Activated CD4-positive, alpha-beta T cell treated with anti-CD3 and anti-CD28 coated beads for 48 hours (primary cell): Measurements from ENCODE around the gene SNHG17.
"Not testable (repeated sequence)": the region's sequence is repeated elsewhere in the genome, so short reads cannot be mapped to it uniquely, and the experiment has no call there.

Source experiments
- DNase-seq: peaks from one replicate; pipeline ENCODE4 v3.0.0-alpha.2; 2020

The SNHG17 gene

DNA sequence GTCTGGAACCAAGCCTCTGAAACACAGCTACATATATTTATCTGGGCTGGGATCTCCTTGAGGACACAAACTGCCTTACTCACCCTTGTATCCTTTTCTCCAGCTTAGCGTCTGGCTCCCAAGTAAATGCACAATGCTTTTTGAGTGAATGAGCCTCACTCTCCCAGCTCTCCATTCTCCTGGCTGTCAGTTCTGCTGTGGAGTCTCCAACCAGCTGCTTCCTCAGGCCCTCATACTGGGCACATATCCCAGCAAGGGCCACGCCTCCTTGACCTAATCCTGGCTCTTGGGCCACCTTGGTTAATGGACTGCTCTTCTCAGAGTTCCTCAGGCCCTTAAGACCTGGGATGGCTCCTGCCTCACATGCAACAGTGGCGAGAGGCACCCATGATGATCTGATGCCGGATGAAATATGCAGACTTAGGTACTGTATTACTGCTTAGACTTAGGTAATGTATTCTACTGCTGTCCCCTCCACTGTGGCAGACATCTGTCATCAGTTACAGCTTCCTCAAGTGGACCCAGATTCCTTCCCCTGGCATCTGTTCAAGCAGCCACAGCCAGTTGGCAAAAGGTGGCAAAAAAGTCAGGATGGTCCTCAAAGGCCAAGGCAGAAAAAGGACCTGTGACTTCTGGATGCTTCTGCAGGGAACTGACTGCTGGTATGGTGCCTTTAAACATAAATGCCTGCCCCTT is 16.5 kb downstream of the SNHG17 start:
- no peak for DNase-seq

DNA sequence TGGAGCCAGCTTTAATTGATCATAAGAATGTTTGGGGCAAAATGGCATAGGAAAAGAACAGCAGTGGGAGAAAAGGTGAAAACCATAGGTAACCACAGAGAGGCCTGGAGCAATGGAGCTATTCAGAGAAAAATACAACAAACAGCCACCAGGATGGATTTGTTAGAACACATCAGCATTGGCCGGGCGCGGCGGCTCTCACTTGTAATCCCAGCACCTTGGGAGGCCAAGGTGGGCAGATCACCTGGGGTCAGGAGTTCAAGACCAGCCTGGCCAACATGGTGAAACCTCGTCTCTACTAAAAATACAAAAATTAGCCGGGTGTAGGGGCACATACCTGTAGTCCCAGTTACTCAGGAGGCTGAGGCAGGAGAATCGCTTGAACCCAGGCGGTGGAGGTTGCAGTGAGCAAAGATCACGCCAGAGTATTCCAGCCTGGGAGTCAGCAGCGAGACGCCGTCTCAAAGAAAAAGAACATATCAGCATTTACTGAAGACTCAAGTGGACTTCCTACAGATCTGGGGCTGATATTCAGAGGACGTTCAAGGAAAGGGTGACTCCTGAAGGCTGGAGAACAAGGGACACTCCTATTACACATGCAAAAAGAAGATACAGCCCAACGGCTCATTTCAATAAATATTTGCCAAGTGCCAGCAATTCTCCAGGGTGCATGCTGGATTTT is 20.2 kb downstream of the SNHG17 start:
- no peak for DNase-seq

DNA sequence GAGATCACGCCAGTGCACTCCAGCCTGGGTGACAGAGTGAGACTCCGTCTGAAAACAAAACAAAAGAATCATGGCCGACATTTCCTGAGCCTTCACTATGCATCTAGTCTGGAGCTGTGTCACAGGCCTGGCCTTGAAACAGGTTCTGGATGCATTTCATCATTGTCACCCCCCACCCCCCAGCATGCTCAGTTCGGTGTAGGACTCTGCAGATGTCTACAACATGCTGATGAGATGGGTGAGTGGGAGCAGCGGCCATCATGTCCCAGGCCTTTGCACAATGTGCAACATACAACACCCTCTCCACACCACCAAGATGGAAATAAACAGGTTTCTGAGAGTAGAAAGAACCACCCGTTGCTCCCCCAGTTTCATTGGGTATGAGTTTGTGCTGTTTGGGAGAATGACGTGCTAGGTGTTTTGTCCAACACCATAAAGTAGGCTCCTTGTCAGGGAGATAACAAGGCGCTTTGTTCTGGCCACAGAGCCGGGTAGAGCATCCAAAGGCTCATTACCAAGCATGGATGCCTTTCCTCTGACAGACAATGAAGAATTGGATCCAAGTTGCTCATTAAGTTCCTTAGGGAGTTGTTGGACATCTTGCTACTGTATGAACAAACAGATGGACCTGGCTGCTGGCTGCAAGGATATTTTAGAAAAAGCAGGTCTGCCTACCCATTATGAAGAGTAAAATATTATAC is 22.1 kb downstream of the SNHG17 start:
- DNase-seq = no peak

DNA sequence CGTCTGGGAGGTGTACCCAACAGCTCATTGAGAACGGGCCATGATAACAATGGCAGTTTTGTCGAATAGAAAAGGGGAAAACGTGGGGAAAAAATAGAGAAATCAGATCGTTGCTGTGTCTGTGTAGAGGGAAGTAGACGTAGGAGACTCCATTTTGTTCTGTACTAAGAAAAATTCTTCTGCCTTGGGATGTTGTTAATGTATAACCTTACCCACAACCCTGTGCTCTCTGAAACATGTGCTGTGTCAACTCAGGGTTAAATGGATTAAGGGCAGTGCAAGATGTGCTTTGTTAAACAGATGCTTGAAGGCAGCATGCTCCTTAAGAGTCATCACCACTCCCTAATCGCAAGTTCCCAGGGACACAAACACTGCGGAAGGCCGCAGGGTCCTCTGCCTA is 27.3 kb downstream of the SNHG17 start:
- not testable (repeated sequence) for DNase-seq

DNA sequence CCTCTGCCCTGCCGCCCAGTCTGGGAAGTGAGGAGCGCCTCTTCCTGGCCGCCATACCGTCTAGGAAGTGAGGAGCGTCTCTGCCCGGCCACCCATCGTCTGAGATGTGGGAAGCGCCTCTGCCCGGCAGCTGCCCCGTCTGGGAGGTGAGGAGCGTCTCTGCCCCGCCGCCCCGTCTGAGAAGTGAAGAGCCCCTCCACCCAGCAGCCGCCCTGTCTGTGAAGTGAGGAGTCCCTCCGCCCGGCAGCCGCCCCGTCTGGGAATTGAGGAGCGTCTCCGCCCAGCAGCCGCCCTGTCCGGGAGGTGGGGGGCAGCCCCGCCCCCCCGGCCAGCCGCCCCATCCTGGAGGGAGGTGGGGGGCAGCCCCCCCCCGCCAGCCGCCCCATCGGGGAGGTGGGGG is 27.8 kb downstream of the SNHG17 start:
- no peak for DNase-seq

DNA sequence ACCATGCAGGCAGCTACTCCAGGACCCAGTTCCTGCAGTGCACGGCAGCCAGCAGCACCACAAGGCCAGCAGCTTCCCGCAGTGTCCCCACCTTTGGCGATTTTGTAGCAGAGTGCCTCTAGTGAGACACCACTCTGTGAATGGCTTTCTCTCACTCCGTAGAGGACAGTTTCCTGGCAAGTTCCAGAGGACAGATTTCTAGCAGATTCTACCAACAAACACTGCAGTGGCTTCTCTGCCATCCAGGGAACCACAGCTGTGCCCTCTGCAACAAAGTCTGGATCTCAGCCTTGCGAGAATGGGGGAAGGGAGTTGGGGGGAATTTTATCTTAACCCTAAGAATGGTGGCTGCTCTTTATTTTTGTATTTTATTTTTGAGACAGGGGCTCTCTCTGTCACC is 28.7 kb downstream of the SNHG17 start:
- DNase-seq = no peak

DNA sequence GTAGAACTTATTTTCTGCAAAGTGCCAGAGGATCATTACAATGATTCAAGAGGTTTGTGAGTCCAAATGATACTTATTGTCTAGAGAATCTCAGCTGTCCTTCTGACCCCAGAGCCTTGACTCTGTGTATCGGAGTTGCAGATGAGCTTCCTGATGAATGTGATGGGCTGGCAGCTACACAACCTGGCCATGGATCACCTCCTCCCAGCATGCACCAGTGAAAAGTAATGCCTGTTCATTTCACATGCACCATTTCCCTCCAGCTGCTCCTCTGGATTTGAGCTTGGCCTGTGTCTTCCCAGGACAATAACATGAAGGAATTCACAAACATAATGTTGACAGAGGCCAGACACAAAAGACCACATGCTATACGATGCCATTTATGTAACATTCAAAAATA is 30.0 kb downstream of the SNHG17 start:
- no peak for DNase-seq

DNA sequence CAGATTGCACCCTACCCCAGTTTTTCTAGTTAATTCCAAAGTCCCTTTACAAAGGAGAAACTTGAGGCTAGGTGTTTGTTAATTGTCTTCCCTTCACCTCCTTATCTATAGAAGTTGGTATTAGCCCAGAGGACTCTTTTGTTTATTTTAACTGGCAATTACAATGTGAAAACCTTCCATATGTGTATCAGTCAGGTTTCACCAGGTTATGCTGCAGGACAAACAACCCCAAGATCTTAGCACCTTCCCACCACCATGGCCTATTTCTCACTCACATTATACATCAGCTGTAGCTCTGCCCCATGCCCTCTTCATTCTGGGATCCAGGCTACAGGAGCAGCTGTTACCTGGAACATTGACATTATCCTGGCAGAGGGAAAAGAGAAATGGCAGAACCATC is 31.1 kb downstream of the SNHG17 start:
- no peak for DNase-seq

DNA sequence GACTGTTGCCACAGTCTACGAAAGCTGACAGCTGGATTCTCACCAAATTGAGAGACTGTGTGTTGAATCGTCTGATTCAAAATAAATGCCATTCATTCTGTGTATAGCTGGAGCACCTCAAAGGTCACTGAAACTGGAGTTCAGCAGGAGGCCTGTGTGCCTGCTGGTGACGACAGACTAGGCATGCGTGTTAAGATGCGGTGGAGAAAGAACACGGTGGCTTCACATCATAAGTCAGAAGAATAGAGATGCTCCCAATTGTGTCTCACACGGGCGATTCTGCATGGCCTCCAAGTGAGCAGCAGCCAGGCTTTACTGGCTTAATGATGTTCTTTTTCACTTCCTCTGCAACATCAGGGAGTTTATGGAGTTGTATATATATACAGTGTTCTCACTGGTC is 32.3 kb downstream of the SNHG17 start:
- DNase-seq = no peak

DNA sequence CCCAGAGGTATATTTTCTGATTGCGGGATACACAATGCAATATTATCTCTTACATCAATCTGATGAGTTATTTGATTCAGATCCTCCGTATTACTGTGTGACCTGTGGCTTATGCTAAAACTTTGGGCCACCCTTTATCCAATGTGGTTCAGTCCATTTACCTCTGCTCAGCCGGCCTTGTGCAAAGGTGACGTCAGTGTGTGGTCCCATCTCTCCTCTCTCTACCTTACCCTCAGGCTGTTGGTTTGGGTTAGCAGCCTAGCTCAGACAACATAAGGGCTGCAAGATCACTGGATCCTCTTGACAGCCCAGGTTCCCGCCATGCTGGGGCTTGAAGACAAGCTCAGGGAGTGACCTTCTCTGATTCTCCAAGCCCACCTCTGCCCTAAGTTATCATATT is 33.0 kb downstream of the SNHG17 start:
- DNase-seq = no peak

DNA sequence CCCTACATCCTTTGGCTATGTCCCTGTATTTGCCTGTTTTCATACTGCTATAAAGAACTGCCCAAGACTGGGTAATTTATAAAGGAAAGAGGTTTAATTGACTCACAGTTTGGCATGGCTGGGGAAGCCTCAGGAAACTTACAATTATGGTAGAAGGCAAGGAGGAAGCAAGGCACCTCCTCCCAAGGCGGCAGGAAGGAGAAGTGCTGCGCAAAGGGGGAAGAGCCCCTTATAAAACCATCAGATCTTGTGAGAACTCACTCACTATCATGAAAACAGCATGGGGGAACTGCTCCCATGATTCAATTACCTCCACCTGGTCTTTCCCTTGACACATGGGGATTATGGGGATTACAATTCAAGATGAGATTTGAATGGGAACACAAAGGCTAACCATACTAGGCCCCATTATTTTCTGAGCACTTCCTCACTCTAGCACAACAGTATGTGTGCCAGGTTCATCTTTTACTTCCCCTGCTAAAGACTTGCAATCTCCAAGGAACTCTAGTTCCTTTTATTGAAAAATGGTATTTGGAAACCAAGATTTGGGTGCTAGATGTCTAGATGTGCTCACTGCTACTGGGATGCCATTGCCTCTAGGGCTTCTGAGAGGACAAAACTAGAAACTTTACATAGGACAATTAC is 39.3 kb downstream of the SNHG17 start:
- not testable (repeated sequence) for DNase-seq

DNA sequence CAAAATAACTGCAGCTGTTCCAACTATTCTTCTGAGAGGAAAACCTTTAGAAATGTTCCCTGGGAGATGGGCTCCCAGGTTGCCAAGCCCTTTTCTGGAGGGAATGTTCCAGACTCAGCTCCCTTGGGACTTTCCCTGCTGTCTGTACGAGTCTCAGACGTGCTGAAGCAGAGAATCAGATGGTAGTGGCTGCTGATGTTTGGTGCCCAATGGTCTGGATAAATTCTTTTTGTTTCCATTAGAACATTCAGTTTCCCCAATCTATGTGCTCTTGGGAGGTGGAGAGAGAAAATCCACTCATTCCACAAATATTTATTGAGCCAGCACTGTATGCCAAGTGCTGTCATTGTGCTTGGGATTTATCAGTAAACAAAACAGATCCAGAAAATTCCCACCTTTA is 40.0 kb downstream of the SNHG17 start:
- DNase-seq = no peak

DNA sequence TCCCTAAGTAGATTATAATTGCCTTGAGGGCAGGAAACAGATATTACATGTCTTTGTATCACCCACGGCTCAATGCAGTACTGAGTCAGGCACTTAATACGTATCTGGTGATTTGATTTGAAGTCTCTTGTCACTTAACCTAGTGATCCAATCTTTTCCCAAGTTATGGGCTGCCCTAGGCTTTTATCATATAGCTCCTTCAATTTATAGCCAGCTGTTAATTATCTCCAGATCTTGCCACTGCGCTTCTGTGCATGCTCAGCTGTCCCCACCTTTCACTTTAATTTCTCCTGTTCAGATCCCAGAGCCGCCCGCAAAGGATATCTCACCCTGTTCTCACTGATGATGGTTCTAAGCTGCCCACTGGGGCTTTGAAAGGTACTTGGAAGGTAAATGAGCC is 41.9 kb downstream of the SNHG17 start:
- DNase-seq = no peak

DNA sequence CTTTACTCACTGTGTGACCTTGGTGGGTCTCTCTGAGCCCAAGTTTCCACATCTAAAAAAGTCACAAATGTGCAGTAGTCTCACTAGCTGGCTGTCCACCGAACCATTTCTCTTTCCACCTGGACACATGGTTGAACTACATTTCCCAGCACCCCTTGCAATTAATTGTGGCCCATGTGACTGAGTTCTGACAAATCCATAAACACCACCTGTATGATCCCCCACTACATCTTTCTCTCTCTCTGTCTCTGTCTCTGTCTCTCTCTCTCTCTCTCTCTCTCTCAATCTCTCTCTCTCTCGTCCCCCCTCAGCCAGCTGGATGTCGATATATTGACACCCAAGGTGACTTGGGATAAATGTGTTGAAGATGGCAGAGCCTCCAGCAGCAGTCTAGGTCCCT is 42.8 kb downstream of the SNHG17 start:
- DNase-seq = no peak

DNA sequence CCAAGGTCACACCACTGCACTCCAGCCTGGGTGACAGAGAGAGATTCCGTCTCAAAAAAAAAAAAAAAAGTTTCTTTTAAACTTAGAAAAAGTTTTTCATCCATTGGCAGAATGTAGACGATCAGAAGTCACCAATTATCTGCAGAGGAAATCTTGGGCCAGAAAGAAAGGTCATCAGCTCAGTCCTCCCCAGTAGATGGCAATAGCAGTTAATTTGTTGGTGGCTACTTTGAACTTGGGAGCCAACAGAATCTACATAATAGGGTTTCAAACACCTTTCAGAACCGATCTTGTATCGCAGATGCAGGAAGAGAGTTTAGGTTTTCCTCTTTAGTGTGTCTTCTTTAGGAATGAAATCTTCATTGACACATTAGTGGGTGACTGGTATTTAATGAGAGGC is 47.2 kb downstream of the SNHG17 start:
- no peak for DNase-seq

DNA sequence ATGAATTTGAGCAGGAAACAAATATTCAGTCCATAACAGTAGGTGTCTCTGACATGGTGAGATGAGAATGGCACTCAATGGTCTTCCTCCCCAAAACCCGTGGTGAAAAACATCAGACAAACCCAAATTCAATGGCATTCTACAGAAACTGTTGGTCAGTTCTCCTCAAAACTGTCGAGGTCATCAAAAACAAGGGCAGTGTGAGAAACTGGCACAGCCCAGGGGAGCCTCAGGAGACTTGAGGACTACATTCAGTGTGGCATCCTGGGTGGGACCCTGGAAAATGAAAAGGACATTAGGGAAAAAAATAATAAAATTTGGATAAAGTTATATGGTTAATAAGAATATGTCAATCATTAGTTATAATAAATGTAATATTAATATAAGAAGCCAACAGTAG is 48.3 kb downstream of the SNHG17 start:
- DNase-seq = no peak

DNA sequence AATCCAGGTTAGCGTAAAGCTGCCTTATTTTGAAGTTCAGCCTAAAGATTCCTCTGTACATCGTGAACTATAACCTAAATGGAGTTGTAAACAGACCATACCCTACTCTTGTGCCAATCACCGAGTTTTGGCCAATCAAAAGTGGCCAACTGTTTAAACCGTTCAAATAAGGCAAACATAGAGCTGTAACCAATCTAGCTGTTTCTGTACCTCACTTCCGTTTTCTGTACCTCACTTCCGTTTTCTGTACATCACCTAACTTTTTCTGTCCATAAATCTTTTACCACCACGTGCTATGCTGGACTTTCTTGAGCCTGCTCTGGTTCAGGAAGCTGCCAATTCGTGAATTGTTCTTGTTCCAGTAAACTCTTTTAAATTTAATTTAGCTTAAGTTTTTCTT is 49.1 kb downstream of the SNHG17 start:
- DNase-seq = no peak

DNA sequence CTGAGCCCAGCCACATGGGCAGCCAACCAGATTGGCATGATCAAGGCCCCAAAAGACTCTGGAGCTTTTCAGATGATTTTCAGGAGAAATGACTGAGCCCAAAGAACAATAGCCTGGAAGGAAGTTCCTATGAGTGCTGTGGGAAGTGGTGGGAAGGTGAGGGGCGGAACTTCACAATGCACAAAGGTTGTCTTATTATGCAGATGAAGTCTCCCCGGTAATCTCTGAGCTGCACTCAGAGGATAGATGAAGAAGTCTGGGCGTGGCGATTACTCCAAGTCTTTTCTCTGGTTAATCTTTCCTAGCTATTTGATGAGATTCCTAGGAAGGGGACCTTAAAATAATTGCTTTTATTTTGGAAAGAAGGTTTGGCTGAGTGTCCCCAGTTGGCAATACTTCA is 52.0 kb downstream of the SNHG17 start:
- no peak for DNase-seq

DNA sequence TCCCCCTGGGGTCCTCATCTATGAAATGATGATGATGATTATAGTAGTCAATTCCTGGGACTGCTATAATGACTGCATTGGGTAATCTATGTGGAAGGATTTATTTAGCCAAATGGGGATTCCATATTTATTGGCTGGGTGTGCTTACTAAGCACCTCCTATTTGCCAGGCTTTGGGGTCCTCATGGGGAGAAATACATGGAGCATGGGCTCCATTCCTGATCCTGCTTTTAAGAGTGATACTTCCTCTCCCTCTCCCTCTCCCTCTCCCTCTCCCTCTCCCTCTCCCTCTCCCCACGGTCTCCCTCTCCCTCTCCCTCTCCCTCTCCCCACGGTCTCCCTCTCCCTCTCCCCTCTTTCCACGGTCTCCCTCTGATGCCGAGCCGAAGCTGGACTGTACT is 57.3 kb downstream of the SNHG17 start:
- not testable (repeated sequence) for DNase-seq

DNA sequence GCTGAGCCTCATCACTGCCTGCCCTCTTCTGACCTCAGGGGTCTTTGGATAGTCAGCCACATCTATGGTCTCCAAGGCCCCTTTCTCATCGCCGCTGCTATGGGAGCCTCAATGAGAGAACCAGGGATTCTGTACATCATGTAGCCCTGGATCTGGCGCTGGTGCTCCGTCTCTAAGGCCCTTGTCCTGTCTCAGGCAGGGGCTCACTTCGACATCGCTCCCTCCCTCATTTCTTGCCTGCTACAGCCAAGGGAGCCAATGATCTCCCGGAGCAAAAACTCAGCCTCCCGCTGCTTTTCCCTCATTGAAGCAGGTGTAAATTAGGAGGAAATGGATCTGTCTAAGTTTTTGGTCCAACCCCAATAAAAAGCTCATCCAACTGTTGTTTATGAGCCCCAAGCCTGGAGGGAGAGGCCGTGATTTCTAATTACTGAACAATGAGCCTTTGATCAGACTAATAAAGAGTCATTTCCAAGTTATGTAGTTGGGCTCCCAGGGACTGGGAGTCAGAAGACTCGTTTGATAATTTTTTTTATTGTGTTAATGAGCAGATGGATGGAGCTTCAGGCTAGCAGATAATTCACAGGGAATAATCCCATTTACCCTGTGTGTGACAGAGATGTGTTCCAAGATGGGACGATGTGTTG is 58.0 kb downstream of the SNHG17 start:
- no peak for DNase-seq

DNA sequence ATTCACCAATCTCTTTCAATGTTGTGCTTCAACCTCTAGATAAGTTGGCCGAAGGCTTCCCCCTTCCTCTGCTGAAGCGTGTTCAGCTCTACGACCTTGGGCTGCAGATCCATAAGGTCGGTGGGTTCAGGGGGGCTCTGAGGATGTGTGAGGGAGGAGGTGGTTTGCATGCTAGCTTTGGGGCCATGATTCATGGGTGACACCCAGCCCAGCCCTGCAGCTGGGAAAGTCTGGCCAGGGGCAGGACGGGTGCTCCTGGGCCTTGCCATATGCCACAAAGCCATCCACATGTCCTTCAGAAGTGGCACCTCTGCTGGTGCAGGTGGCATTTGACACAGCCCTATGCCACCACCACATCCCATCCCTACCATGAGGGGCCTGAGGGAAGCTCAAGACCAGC is 61.2 kb downstream of the SNHG17 start:
- DNase-seq = no peak

DNA sequence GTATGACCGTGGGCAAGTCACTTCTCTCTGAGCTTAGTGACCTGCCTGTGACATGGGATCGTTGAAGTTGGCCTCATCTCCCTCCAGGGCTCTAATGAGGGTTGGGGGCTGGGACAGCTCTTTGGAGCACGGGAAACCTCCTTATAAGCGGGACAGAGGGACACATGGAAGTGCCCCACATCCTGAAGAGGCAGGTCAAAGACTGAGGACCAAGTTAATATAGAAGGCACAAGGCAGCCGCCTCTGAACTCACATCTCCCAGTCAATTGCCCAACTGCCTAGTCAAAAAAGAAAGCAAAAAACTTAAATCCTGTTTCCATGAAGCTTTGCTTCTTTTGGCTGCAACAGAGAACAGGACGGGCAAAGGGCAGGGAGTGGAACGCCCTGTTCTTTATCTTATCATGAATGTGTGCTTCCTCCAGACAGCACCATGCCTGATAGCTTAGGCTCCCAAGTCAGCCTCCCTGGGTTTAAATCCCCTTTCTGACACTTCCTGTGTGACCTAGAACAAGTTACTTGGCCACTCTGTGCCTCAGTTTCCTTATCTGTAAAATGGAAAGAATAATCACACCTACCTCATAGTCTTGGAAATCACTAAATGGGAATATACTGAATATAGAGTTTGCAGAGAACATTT is 61.8 kb downstream of the SNHG17 start:
- no peak for DNase-seq

DNA sequence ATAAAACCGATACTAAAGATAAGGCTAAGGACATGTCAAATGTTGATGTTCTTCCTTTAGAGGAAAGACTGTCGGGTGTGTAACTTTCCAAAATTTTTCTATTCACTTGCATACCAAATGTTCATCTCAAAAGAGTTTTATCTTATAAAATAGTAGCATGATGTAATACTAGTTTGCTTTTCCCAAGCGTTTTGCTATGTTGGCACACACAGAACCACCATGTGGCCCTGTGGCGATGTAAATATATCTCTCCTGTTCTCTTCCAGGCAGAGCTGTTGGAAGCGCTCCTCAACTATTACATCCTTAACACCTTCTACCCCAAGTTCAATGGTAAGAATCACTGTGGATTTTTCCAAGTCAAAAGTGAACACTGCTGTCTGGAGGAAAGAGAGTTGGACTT is 62.3 kb downstream of the SNHG17 start:
- no peak for DNase-seq
